Left ventricle myocardium inferior (tissue), 1 donor: ENCODE data around the gene GPS1. TPM values are rescaled to one million over a fixed set of nuclear protein-coding genes. Genes with fewer than 3 reads are reported as not detected.

Source experiments
- DNase-seq: peaks from one replicate; pipeline ENCODE4 v3.0.0-alpha.2; 2020
- H3K27ac ChIP-seq: fragments of 200-600 bp; replicated peaks from 2 replicates; pipeline ENCODE4 v1.8.0; 2021
- H3K27me3 ChIP-seq: fragments of 200-600 bp; 2 replicates; pipeline ENCODE4 v1.8.0; 2021; ENCODE audit warnings: low read depth
- H3K36me3 ChIP-seq: fragments of 200-600 bp; 2 replicates; pipeline ENCODE4 v1.8.0; 2021
- H3K4me1 ChIP-seq: fragments of 200-600 bp; 2 replicates; pipeline ENCODE4 v1.8.0; 2021
- H3K4me3 ChIP-seq: fragments of 200-600 bp; 2 replicates; pipeline ENCODE4 v1.8.0; 2021; ENCODE audit warnings: mild to moderate bottlenecking, moderate library complexity
- H3K9me3 ChIP-seq: fragments of 200-600 bp; replicated peaks from 2 replicates; pipeline ENCODE4 v1.8.0; 2021
- intact Hi-C: fragments of 100-400 bp; cut with micrococcal nuclease; formaldehyde crosslinking; loops from one replicate; pipeline ENCODE4 v1.11.0; 2022
- total RNA-seq: library from RNA; stranded (reverse); fragmentation: NEBNext Ultra II Directional; extraction: Animal tissue kit (Norgen Biotek cat#: 25700); gene quantifications from one replicate; pipeline ENCODE4 v1.2.1, GENCODE V29; 2021
- TF ChIP-seq, protein P1 (sequence below): fragments of 200-600 bp; IDR thresholded peaks from 2 replicates; pipeline ENCODE4 v1.8.0; 2021; ENCODE audit warnings: antibody characterized with exemption, mild to moderate bottlenecking, borderline replicate concordance
- donor health status: DM: no; HTN: yes; CAD: no; lungs with severe emphysema.

The GPS1 gene
- total RNA-seq, 1 donor from 2014 or later, result 85.9 TPM

GRCh38 chr17:82031885-82032627 is 19.6 kb upstream of the GPS1 start:
- H3K36me3 ChIP-seq, result no peaks in the 10 kb centered on the region
- H3K27me3 ChIP-seq, result peaks cover 9% of the 10 kb centered on the region
- TF ChIP-seq, protein P1, sequence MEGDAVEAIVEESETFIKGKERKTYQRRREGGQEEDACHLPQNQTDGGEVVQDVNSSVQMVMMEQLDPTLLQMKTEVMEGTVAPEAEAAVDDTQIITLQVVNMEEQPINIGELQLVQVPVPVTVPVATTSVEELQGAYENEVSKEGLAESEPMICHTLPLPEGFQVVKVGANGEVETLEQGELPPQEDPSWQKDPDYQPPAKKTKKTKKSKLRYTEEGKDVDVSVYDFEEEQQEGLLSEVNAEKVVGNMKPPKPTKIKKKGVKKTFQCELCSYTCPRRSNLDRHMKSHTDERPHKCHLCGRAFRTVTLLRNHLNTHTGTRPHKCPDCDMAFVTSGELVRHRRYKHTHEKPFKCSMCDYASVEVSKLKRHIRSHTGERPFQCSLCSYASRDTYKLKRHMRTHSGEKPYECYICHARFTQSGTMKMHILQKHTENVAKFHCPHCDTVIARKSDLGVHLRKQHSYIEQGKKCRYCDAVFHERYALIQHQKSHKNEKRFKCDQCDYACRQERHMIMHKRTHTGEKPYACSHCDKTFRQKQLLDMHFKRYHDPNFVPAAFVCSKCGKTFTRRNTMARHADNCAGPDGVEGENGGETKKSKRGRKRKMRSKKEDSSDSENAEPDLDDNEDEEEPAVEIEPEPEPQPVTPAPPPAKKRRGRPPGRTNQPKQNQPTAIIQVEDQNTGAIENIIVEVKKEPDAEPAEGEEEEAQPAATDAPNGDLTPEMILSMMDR, result no peak
- no peak for DNase-seq
- peak overlapping the region; percentile 52 for H3K4me3 ChIP-seq
- no peaks in the 10 kb centered on the region for H3K9me3 ChIP-seq
- H3K27ac ChIP-seq, result no peak overlapping the region
- intact Hi-C loops, result loop anchor here (5.0 kb wide), 1 partner anchor 115 kb away; no protein-coding TSS in a partner anchor
- peaks cover 47% of the 10 kb centered on the region for H3K4me1 ChIP-seq

- Histone ChIP-seq H3K9me3 (no peaks in the 10 kb centered on the region), H3K27ac (no peak overlapping the region), H3K36me3 (no peaks in the 10 kb centered on the region), H3K4me3 (no peak overlapping the region), H3K4me1 (peaks cover 52% of the 10 kb centered on the region), H3K27me3 (peaks cover 9% of the 10 kb centered on the region)
- intact Hi-C loops, result loop anchor here (5.0 kb wide), 1 partner anchor 114 kb away; no protein-coding TSS in a partner anchor
- DNase-seq, result no peak
- TF ChIP-seq, protein P1, result no peak
These were observed 18.2 kb upstream of the GPS1 start for GRCh38 chr17:82033359-82034085.

DNA sequence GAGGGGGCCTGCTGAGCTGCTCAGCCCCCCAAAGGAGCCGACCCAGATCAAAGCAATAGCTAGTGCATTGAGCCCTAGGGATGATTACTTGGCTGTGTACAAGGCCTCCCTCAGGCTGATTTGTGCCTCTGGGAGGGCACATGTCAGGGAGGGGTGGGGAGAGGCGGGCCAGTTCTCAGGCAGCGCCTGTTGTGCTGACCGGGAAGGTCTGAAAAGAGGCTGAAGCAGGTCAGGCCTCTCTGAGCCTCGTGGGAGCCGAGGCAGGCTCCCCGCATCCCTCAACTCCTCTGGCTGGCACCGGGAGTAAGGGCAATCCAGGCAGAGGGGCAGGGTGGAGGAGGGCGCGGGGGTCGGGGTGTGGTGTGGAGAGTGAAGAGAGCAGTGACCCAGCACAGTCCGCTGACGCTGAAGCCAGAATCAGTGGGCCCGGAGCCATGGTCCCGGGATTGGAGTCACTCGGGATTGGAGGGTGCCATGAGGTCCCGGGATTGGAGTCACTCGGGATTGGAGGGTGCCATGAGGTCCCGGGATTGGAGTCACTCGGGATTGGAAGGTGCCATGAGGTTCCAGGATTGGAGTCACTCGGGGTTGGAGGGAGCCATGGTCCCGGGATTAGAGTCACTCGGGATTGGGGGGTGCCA is 17.2 kb upstream of the GPS1 start:
- H3K4me3 ChIP-seq, result no peak overlapping the region

DNA sequence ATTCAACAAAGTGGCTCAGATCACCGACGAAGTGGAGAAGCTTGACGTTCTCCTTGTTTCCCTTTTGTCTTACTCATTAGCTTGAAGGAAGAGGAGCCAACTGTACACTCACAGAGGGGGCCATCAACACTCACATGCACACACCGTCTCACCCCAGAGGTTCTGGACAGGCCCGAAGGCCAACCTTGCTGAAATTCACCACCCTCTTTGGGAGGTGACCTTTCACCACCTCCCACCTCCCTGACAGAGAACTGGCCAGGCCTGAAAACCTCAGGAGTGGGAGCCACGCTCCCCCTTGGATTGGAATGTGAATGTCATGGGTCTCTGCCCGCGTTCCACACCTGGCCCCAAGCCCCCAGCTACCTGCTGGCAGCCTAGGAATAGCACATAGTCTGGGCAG is 16.2 kb upstream of the GPS1 start:
- no peak for DNase-seq
- Histone ChIP-seq H3K9me3 (no peaks in the 10 kb centered on the region), H3K27ac (no peak overlapping the region), H3K4me1 (peaks cover 36% of the 10 kb centered on the region), H3K27me3 (peaks cover 9% of the 10 kb centered on the region), H3K4me3 (no peak overlapping the region), H3K36me3 (no peaks in the 10 kb centered on the region)
- intact Hi-C loops, result no loop called here
- TF ChIP-seq, protein P1, result no peak

More for the DNA sequence above, 17.2 kb upstream of the GPS1 start:
- intact Hi-C loops, result loop anchor here (5.0 kb wide), 1 partner anchor 113 kb away; no protein-coding TSS in a partner anchor
- TF ChIP-seq, protein P1, result no peak
- no peak overlapping the region for H3K27ac ChIP-seq
- no peak for DNase-seq
- peaks cover 46% of the 10 kb centered on the region for H3K4me1 ChIP-seq
- no peaks in the 10 kb centered on the region for H3K9me3 ChIP-seq
- H3K27me3 ChIP-seq, result peaks cover 9% of the 10 kb centered on the region
- H3K36me3 ChIP-seq, result no peaks in the 10 kb centered on the region

DNA sequence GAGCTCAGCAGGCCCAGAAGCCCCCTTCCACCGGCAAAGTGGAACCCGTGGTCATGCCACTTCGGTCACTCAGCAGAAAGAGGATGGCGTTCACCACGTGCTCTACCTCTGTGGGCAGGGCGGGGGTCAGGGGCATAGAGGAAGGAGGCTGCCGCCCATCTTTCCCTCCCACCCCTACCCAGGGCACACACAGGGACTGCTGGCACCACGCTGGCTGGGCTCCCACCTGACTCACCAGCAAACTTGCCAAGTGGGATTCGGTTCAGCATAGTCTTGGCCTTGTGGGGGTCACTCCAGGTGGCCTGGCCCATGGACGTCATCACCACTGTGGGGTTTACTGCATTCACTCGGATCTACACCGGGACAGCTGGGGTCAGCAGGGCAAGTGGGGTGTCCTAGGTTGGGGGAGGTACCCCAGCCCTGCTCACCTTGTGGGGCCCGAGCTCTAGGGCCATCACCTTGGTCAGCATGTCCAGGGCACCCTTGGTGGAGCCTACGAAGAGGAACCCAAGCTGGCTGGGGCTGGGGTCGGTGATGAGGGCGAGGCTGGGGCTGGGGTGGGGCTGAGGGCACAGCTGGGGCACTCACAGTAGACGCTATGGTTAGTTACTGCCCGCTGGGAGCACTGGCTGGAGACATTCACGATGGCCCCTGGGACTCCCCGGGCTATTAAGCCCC is 15.6 kb upstream of the GPS1 start:
- peak overlapping the region; percentile 83 for H3K4me3 ChIP-seq
- peaks cover 29% of the 10 kb centered on the region for H3K4me1 ChIP-seq
- TF ChIP-seq, protein P1, result no peak
- DNase-seq, result no peak
- no peaks in the 10 kb centered on the region for H3K36me3 ChIP-seq
- intact Hi-C loops, result no loop called here
- no peaks in the 10 kb centered on the region for H3K9me3 ChIP-seq
- H3K27ac ChIP-seq, result peak overlapping the region; percentile 96
- H3K27me3 ChIP-seq, result peaks cover 9% of the 10 kb centered on the region
